NCI-H446 treated with DMSO at 0.1 percent for 48 hours (cell line): ENCODE results near the gene PLA2G5.

ENCODE experiments used
- DNase-seq: peaks from one replicate; lab custom pipeline; 2025; lab: John Stamatoyannopoulos, UW

PLA2G5 gene

GRCh38 chr1:20068722-20069121 lies 1.3 kb upstream of the PLA2G5 start:
- no peak for DNase-seq

- DNase-seq: no peak
Observed at GRCh38 chr1:20070357-20070756, 363 bp downstream of the PLA2G5 start.

GRCh38 chr1:20071416-20071815 lies 1.4 kb downstream of the PLA2G5 start:
- no peak for DNase-seq

- DNase-seq: no peak
Observed at GRCh38 chr1:20072771-20073170, 2.8 kb downstream of the PLA2G5 start.

- DNase-seq: no peak
Observed at GRCh38 chr1:20073256-20073655, 3.3 kb downstream of the PLA2G5 start.

- DNase-seq: no peak
Observed at GRCh38 chr1:20074055-20074724, 4.2 kb downstream of the PLA2G5 start.

GRCh38 chr1:20074725-20075171 lies 4.8 kb downstream of the PLA2G5 start:
- DNase-seq: no peak

GRCh38 chr1:20075345-20075744 lies 5.4 kb downstream of the PLA2G5 start:
- no peak for DNase-seq

- no peak for DNase-seq
Observed at GRCh38 chr1:20076223-20076622, 6.2 kb downstream of the PLA2G5 start.

GRCh38 chr1:20076710-20077461 lies 6.9 kb downstream of the PLA2G5 start:
- DNase-seq: no peak

GRCh38 chr1:20078171-20078651 lies 8.2 kb downstream of the PLA2G5 start:
- DNase-seq: no peak

GRCh38 chr1:20078711-20079110 lies 8.7 kb downstream of the PLA2G5 start:
- DNase-seq: no peak

- no peak for DNase-seq
Observed at GRCh38 chr1:20079661-20080305, 9.8 kb downstream of the PLA2G5 start.

GRCh38 chr1:20080441-20081352 lies 10.7 kb downstream of the PLA2G5 start:
- DNase-seq: no peak

- no peak for DNase-seq
Observed at GRCh38 chr1:20081353-20081810, 11.4 kb downstream of the PLA2G5 start.

GRCh38 chr1:20082772-20083171 lies 12.8 kb downstream of the PLA2G5 start:
- DNase-seq: no peak

- DNase-seq: no peak
Observed at GRCh38 chr1:20083178-20083944, 13.4 kb downstream of the PLA2G5 start.

GRCh38 chr1:20086800-20087199 lies 16.8 kb downstream of the PLA2G5 start:
- DNase-seq: peak; percentile 26

- DNase-seq: no peak
Observed at GRCh38 chr1:20087668-20088067, 17.7 kb downstream of the PLA2G5 start.

- no peak for DNase-seq
Observed at GRCh38 chr1:20089328-20090077, 19.5 kb downstream of the PLA2G5 start.
